Ramos (cell line): ENCODE data around the gene ARHGEF10L.

Source experiments
- in situ Hi-C: fragments of 300-500 bp; cut with MboI; formaldehyde crosslinking; loops from one replicate; pipeline ENCODE4 v1.14.3; 2022; ENCODE audit warnings: low sequenced_read_pairs; ENCODE audit not compliant: unreplicated experiment

Gene ARHGEF10L

DNA sequence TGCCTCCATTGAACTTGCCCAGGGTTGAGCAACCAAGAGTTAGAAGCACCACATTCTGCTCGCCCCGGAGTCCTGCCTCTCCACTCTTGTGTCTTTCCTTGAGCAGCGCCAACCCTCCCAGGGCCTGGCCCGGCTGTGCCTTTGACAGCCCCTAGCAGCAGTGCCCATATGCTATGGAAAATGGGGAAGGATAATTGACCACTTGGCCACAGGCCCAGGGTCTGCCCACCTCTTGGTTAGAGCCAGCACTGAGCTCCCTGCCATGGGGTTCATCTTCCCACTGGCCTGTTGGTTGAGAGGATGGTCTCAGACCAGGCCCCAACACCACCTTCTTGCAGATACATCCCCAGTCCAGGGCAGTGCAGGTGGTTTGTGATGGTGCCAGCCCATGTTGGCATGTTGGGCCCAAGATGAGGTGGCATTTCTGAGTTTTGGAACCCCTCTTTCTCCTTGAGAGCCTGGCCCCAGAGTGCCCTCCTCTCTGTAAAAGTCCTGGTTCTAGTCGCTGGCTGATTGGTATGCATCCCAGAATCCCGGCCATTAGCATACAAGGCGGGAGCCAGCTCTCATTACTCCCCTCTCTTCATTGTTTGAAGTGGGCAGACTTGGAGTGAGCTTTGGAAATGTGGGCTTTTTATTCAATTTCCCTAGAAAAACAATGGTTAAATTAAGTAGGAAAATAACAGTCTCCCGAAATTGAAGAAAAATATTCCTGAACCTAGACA, 7.6 kb downstream of the ARHGEF10L start:
- in situ Hi-C loops: no loop called here

DNA sequence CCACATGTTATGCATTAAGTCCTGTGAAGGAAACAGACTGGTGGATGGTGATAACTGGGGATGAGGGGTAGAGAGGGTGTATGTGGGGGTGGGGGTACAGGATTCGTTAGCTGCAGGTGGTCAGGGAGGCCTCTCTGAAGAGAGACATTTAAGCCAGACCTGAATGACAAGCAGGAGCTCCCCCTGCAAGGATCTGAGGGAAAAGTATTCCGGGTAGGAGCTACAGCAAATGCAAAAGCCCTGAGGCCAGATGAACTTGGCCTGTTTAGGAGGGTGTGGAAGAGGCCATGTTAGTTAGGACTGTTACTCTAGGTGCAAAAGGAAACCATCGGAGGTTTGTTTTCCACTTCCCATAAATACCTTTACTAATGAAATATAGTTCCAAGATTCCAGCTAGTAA, 9.9 kb downstream of the ARHGEF10L start:
- in situ Hi-C loops: no loop called here

DNA sequence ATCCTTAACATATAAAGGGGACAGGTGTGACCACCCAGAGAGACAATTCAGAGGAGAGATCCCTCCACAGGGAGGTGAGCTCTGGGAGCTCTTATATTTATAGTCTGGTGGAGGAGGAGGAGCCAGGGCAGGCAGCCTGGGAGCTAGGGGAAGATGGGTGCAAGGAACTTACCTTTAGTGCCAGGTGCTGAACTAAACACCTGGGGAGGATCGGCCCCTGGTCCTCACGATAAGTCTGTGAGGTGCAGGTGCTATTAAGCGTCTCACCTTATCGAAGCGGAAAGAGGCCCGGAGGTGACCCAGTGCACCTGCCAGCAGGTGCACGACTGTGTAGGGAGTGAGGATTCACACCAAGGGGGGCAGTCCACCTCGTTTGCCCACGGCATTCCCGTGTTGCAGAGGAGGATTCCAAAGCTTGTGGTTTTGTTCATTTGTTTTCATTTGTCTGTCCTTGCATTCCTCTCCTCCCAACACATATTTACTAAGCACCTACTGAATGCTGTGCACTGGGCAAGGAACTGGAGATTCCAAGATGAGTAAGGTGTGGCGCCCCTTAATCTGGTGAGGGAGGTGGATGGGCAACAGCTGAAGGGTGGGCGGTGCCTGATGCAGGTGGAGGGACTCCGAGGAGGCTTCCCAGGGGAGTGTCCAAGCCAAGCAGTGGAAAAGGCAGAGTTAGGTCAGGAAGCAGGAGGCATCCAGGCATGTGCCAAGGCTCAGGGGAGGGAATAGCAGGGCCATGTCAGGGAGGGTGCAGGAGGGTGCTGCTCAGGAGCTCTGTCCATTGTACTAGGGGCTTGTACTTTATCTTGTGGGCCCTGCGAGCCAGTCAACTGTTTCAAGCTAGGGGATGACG, 11.5 kb downstream of the ARHGEF10L start:
- in situ Hi-C loops: no loop called here

DNA sequence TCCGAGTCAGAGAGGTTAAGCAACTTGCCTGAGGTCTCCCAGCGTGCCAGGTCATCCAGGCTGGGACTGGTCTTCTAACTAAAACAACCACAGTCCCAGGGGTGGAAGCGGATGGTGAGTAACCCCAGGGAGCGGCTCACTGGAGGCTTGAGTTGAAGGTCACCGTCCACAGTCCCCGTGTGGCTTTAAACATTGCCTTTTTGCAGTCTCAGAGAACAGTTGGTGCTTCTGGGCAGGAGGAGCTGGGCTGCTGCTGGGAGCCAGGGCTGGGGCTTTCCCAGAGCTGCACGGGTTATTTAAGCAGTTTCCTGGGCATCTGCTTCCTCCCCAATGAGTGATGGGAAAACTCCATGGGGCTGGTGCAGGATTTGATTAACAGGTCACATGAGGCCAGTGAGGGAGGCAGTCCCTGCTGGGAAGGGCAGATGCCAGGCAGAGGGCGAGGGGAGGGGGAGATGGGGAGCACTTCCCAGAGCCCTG, 12.3 kb downstream of the ARHGEF10L start:
- in situ Hi-C loops: no loop called here

DNA sequence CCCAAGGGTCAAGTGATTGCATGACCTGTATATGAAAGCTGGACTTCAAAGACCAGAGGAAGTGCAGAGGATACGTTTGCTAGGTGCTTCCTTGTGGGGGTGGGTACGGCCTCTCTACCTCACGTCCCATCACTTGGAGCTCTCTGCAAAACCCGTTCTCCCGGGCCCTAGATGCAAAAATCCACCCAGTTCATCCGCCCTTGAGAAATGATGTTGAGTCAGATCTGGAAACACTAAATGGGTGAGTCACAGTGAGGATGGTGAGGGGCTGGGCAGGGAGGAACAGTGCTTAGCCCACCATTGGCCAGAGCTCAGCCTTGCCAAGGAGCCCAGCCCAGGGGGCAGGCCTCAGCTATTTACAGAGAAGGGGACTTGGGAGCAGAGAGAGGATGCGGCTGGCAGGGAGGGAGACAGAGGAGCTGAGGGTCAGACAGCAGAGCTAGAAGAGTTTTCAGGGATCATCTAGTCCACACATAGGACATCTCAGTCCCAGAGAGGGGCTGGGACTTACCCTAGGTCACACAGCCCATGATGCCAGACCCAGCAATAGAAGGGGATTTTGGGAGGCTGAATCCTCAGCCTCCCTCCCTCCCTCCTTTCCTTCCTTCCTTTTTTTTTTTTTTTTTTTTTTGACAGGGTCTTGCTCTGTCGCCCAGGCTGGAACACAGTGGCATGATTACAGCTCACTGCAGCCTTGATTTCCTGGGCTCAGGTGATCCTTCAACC, 14.6 kb downstream of the ARHGEF10L start:
- in situ Hi-C loops: no loop called here

DNA sequence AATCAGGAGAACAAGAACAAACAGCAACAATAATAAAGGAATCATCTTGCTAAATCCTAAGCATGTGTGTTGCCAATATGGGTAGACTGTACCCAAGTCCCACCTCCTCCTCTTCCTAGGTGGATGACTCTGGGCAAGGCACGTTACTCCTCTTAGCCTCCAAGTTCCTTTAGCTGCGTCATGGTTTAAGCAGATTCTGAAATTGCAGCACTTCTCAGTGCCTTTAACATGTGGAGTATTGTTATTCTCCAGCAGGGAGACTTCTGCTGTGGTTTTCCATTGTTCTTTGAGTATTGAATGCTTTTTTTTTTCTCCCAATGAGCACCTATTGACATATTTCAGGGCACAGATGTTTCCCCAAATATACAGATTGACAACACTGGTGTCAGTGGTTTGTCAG, 15.5 kb downstream of the ARHGEF10L start:
- in situ Hi-C loops: no loop called here

DNA sequence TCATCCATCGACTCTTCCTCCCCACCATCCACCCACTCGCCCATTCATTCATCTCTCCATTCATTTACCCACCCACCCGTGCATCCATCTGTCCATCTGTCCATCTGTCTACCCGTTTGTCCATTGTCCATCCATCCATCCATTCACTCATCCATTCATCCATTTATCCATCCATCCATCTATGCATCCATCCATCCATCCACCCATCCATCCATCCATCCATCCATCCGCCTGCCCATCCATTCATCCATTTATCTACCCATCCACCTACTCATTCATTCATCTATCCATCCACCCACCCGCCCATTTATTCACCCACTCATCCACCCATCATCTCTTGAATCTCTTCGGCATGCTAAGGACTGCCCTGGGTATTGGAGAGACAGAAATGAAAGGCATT, 18.5 kb downstream of the ARHGEF10L start:
- in situ Hi-C loops: no loop called here

DNA sequence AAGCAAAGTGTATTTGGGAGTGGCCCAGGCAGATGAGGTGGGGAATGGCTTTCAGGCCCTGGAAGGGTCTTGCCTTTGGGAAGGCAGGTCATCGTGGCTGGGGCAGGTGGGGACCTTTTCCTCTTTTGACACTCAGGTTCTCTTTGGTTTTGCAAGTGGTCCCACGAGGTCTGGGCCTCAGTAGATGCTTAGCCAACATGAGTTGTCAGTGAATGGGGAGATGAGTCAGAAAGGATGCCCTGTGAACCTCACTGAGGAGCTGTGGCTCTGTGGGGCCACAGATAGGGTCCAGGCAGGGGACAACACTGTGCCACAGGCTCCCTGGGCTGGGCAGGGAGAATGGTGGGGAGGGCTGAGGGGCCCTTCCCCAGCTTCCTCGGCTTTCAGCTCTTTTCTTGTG, 19.0 kb downstream of the ARHGEF10L start:
- in situ Hi-C loops: no loop called here

DNA sequence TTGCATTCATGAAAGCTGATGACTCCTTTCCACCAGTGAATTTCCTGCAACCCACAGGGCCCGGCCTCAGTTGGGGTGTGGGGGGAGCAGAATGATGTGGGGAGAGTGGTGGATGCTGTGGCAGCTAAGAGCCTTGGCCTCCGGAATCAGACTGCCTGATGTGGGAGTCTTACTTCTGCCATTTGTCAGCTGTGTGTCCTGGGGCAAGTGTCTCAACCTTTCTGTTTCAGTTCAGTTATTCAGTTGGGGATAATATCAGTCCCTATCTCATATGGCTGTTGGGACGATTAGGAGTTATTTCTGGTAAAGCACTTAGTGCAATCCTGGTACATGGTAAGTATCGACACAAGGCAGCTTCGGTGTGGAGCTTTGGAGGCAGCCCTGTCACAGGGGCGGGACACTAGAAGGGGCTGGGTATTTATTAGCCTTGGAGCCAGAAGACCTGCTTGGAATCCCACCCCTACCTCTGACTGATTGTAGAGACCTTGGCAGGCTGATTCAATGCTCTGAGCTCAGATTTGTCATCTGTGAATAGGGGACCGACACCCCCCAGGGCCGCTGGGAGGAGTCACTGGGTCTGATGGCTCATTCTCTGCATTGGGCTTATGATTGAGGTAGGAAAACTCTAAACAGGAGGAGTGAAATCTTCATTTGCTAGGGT, 19.6 kb downstream of the ARHGEF10L start:
- in situ Hi-C loops: no loop called here

DNA sequence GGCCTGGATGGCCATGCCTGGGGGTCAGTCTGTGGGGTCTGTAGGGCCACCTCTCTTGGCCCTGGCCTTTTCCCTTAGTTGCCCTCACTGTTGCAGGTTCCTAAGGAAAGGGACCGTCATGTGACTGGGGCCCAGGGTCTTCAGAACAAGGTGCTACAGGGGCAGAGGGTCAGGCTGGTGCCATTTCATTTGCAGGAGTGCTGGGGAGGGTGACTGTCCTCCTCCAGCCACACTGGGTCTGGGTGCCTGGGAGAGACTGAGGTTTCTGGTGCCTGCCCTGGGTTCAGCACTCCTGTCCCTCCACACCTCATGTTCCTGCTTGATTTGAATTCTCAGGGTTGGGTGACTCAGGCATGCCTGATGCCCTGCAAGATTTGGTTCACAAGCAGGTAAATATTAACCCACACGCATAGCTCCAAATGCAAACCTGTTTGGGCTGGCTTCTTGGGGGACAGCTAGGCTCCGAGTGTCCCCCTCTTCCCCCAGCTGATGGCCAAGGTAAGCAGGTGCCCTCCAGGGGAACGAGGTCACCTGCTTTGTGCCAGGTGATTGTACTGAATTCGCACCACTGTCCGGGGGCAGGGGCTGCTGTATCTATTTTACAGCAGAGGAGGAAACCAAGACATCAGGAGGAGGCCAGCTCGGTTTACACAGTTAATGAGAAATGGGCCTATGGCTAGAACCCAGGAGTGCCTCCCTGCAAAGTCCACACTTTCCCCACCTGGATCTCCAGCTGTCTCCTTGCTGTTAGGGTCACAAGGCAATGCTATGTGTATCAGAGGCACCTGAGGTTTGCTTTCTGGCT, 20.3 kb downstream of the ARHGEF10L start:
- in situ Hi-C loops: no loop called here

DNA sequence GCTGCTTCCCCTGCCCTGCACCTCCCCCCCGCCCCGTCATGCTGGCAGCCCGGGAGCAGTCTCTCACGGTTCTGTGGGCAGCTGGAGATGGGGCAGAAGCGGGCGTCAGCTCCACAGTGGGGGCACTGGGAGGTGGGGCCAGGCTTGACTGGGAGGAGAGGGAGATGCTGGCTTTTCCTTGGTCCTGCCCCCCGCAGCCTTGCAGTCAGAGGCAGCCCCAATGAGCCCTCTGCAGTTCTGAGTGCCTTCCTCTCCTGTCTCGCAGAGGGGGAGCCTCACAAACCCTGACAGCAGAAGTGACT, 21.7 kb downstream of the ARHGEF10L start:
- in situ Hi-C loops: no loop called here

DNA sequence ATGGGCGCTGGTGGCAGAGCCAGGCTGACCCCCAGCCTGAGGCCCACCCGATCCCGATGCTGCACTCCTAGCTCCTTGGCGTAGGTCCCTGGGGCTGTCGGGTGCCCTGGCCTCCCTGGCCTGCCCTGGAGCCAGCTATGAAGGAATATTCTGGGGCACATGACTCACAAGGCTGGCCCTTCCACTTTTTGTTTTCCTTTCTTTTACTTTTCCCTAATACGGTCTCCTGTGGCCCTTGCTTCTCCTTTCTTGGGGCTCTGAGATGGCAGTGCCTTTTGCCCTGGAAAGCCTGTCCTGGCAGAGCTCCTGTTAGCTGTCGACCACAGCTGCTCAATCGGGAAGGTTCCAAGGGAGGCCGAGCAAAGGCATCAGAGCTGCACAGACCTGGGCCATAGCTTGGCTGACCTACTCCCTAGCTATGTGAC, 22.1 kb downstream of the ARHGEF10L start:
- in situ Hi-C loops: no loop called here

DNA sequence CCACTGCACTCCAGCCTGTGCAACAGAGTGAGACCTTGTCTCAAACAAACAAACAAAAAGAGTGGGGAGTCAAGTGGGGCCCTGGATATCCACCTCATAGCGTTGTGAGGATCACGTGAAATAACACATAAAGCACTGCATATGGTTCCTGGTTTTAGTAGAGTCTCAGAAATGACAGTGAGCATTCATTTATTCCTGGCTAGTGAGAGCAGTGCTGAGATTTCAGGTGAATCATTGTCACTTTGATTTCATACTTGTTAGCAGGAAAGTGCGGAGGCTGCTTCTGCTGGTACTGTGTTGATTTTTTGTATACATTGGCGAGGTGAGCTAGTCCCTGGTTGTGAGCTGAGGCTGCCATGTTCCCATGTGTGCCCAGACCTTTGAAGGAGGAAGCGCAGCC, 22.9 kb downstream of the ARHGEF10L start:
- in situ Hi-C loops: no loop called here

DNA sequence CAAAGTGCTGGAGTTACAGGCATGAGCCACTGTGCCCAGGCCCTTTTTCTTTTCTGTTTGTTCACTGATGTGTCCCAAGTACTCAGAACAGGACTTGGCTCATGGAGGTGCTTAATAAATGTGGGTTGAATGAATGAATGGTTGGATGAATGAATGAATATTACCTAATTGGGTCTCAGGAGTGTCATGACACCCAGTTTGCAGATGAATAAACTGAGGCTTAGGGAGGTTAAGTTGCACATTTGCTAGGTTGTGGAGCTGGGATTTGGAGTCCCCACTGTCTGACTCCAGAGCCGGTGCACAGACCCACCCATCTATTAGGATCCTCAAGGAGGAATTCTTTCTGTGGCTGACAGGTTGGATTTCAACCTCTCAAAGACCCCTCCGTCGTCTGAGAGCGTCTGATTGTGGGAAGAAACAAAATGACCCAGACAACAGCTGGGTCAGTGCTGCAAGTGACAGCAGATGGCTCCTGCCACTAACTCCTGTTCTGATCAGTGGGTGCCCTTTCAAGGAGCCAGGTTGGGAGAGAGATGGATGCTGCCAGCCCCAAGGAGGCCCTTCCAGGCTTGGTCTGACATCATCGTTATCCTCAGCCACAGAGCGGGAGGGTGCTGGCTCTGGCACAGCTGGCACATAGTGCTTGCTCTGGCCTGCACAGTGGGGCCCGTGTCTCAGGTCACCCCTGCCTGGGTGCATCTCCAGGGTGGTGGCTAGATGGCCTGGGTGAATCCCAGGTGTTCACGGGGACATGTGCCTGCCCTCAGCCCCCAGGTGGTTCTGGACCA, 24.2 kb downstream of the ARHGEF10L start:
- in situ Hi-C loops: no loop called here

DNA sequence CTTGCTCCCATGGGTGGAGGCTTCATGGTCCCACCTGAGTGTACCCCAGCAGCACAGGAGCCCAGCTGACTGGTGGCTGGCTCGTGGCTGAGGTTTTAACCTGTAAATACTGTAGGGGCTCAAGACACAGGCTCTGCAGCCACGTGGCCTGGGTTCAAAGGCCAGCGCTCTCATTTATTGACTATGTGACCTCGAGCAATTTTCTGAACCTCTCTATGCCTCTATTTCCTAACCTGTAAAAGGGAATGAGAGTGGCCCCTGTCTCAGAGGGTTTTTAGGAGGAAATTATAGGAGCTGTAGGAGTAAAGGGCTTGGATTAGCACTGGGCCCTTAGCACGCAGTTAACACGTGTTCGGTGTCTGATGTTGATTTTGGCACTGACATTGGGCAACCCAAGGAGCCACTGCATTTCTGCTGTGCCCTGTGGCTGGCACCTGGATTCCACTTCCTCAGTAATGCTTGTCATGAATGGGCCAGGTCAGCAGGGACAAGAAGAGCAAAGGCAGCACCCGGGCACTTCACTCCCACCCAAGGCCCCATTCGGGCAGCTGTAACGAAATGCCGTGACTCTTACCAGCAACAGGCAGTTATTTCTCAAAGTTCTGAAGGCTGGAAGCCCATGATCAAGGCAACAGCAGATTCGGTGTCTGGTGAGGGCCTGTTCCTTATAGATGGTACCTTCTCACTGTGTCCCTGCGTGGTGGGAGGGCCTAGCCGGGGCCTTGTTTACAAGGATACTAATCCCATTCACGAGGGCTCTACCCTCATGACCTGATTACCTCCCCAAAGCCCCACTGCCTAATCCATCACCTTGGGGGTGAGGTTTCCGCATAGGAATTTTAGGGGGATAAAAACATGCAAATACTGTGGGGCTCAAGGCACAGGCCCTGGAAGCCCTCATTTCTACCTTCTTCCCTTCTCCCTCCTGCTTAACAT, 25.2 kb downstream of the ARHGEF10L start:
- in situ Hi-C loops: no loop called here

DNA sequence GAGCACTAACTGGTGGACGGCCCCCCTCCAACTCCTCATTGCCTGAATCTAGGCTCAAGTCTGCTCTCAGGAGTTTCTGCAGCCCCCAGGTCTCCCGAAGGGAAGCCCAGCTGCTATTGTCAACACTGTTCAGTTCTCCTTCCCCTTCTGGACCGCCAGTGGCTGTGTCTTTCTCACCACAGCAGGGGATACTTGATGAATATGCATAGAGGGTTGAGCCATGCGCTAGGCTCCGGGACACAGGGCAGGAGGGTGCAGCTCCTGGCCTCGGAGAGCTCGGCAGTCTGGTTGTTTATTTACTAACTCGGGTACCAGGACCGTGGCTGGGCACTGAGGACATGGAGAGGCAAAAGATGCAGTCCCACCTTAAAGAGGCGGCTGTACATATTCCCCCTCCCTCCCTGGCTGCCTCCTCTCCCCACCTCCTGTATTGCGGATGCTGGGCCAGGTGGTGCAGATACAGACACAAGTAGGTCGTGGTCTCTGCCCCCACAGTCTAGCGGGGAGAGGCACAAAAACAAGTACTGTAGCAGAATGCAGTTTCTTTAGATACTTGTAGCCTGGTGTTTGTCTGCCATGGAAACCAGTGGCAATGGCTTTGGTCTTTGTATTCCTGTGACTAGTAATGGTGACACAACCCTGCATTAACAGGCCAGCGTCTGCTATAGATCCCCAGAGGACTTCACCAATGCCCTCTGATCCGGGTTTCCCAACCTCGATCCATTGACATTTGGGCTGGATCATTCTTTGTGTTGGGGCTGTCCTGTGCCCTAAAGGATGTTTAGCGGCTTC, 26.2 kb downstream of the ARHGEF10L start:
- in situ Hi-C loops: no loop called here

DNA sequence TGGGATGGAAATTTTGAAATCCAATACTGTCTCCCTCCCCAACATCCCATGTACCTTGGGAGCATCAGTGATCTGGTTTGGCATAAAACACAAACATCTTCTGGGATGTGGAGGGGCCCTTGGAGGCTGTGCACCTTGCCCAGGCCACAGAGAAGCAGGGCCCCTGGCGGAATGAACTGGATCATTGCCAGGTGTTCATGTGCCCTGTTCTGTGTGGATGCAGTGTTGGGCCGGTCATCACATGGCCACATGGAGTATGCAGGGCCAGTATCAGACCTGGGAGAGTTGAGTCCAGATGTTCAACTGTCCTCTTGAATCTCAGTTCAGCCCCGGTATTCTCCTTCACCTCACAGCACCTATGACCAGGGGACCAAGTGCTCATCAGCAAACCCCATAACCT, 26.9 kb downstream of the ARHGEF10L start:
- in situ Hi-C loops: no loop called here
